GM21737 (cell line): ENCODE data around the gene IDH3G.
"Not testable (repeated sequence)": the region's sequence is repeated elsewhere in the genome, so short reads cannot be mapped to it uniquely, and the experiment has no call there.

Source experiments
- ATAC-seq: cut with Tn5 transposase; IDR thresholded peaks from one replicate; pipeline ENCODE4 v1.9.1; 2021; ENCODE audit warnings: mild to moderate bottlenecking, moderate library complexity; ENCODE audit not compliant: unreplicated experiment

The IDH3G gene

GRCh38 chrX:153763298-153763932, 30.8 kb downstream of the IDH3G start:
- ATAC-seq = no peak

- ATAC-seq = no peak
Observed at GRCh38 chrX:153762626-153763173, 31.5 kb downstream of the IDH3G start.

GRCh38 chrX:153761863-153762262, 32.3 kb downstream of the IDH3G start:
- no peak for ATAC-seq

- ATAC-seq = no peak
Observed at GRCh38 chrX:153755136-153755535, 39.0 kb downstream of the IDH3G start.

- no peak for ATAC-seq
Observed at GRCh38 chrX:153750127-153750774, 43.9 kb downstream of the IDH3G start.

- ATAC-seq = not testable (repeated sequence)
Observed at GRCh38 chrX:153749017-153749416, 45.2 kb downstream of the IDH3G start.

GRCh38 chrX:153746991-153747390, 47.2 kb downstream of the IDH3G start:
- ATAC-seq = not testable (repeated sequence)

GRCh38 chrX:153746359-153746758, 47.8 kb downstream of the IDH3G start:
- no peak for ATAC-seq

GRCh38 chrX:153745067-153745433, 49.1 kb downstream of the IDH3G start:
- not testable (repeated sequence) for ATAC-seq

- no peak for ATAC-seq
Observed at GRCh38 chrX:153744210-153745066, 49.7 kb downstream of the IDH3G start.

GRCh38 chrX:153743468-153744209, 50.5 kb downstream of the IDH3G start:
- ATAC-seq = not testable (repeated sequence)

GRCh38 chrX:153742796-153743467, 51.2 kb downstream of the IDH3G start:
- ATAC-seq = not testable (repeated sequence)

GRCh38 chrX:153742111-153742510, 52.1 kb downstream of the IDH3G start:
- ATAC-seq = not testable (repeated sequence)

- no peak for ATAC-seq
Observed at GRCh38 chrX:153741446-153741845, 52.7 kb downstream of the IDH3G start.

GRCh38 chrX:153740631-153741222, 53.4 kb downstream of the IDH3G start:
- ATAC-seq = no peak

- no peak for ATAC-seq
Observed at GRCh38 chrX:153739754-153740486, 54.3 kb downstream of the IDH3G start.

- no peak for ATAC-seq
Observed at GRCh38 chrX:153738056-153738605, 56.0 kb downstream of the IDH3G start.

- ATAC-seq = no peak
Observed at GRCh38 chrX:153736871-153737441, 57.2 kb downstream of the IDH3G start.
